Measurements from ENCODE around the gene MAN2B2. TPM values are rescaled to one million over a fixed set of nuclear protein-coding genes. Genes with fewer than 3 reads are reported as not detected.
"Not testable (repeated sequence)": the region's sequence is repeated elsewhere in the genome, so short reads cannot be mapped to it uniquely, and the experiment has no call there.

MAN2B2 gene
- polyA plus RNA-seq, 3 donors: 17.1 to 20.5 (median 18.0) TPM

DNA sequence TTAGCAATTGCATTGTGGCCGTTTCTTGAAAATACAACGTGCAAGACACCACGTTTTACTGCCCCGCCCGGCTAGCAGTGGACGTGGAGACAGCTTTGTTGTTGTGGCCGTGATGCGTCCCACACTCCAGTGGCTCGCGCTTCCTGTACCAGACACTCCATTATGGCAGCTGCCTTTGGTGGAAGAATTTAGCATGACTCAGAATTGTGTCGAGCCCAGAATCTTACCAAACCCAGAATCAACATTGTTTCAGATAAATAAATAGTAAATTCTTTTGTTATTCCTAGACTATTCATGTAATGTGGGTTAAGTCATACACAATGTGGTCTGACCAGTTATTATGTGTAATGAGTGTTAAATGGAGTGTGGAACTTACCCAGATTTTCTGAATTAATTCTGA lies 93.4 kb downstream of the MAN2B2 start:
- no peak for DNase-seq

DNA sequence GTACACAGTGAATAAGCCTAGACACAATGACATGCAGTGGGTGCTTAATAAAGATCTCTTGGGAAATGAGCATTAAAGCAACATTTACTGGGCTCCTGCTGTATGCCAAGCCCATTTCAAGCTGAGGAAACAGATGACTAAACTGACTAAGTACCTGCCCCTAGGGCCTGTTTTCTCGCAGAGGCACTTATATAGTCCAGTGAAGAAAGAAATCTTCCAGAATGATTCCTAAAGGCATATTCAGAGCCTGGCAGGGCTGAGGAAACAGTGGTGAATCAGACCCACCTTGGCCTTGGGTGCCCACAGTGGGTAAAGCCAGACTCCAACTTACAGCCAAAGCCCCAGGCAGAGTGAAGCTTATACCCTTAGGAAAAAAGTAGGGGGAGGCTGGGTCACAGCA lies 96.7 kb downstream of the MAN2B2 start:
- no peak for DNase-seq

DNA sequence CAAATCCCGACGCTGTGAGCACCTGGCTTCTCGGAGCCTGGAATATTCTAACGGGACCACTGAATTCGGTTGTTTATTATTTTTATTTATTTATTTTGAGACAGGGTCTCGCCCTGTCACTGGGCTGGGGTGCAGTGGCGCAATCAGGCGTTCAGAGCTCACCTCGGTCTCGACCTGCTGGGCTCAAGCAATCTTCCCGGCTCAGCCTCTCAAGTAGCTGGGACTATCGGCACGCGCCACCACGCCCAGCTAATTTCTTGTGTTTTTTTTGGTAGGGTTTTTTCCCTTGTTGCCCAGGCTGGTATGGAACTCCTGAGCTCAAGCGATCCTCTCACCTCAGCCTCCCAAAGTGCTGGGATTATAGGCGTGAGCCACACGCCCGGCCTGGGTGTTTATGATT lies 97.1 kb downstream of the MAN2B2 start:
- DNase-seq: no peak

DNA sequence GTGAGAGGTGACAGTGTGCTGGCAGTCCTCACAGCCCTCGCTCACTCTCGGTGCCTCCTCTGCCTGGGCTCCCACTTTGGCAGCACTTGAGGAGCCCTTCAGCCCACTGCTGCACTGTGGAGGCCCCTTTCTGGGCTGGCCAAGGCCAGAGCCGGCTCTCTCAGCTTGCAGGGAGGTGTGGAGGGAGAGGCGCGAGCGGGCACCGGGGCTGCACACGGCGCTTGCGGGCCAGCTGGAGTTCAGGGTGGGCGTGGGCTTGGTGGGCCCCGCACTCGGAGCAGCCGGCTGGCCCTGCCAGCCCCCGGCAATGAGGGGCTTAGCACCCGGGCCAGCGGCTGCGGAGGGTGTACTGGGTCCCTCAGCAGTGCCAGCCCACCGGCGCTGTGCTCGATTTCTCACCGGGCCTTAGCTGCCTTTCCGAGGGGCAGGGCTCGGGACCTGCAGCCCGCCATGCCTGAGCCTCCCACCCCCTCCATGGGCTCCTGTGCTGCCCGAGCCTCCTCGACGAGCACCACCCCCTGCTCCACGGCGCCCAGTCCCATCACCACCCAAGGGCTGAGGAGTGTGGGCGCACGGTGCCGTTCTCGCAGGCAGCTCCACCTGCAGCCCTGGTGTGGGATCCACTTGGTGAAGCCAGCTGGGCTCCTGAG lies 97.7 kb downstream of the MAN2B2 start:
- DNase-seq: not testable (repeated sequence)

Other genes starting within 250 kb of the MAN2B2 start
- under 1 TPM; 0.36 to 0.51 (median 0.41) TPM for gene PPP2R2C, start 102.6 kb upstream of the MAN2B2 start, polyA plus RNA-seq (ENCODE audit: insufficient read length in 3 of 3)
- gene MRFAP1, start 65.5 kb downstream of the MAN2B2 start, polyA plus RNA-seq (ENCODE audit: insufficient read length in 3 of 3): 100 to 1,000 TPM; 373 to 464 (median 404) TPM
- gene S100P, start 118.7 kb downstream of the MAN2B2 start, polyA plus RNA-seq (ENCODE audit: insufficient read length in 3 of 3): 10 to 100 TPM in 2 of 3 donors, 1 to 10 TPM in 1; 9.4 to 17.4 (median 12.7) TPM
- gene MRFAP1L1, start 134.7 kb downstream of the MAN2B2 start, polyA plus RNA-seq (ENCODE audit: insufficient read length in 3 of 3): 100 to 1,000 TPM; 109 to 137 (median 118) TPM
- gene BLOC1S4, start 141.0 kb downstream of the MAN2B2 start, polyA plus RNA-seq (ENCODE audit: insufficient read length in 3 of 3): 10 to 100 TPM; 10.3 to 13.7 (median 13.3) TPM
- gene KIAA0232, start 207.5 kb downstream of the MAN2B2 start, polyA plus RNA-seq (ENCODE audit: insufficient read length in 3 of 3): 10 to 100 TPM; 37.2 to 44.9 (median 38.1) TPM